Immature natural killer cell (primary cell): ENCODE measurements around the gene STK11. TPM values are rescaled to one million over a fixed set of nuclear protein-coding genes. Genes with fewer than 3 reads are reported as not detected.

Experiments
- DNase-seq, 3 donors: peaks; one replicate each; pipeline ENCODE4 v3.0.0; 2022; ENCODE audit warnings: mixed read lengths in 1 of 3
- H3K27ac Mint-ChIP-seq, 6 donors: one replicate each; pipeline ENCODE4 v1.8.0; 2020; ENCODE audit warnings: mixed read lengths in 6 of 6, mild to moderate bottlenecking in 5 of 6, inconsistent platforms in 4 of 6, moderate library complexity in 3 of 6
- H3K27me3 Mint-ChIP-seq, 3 donors: one replicate each; pipeline ENCODE4 v1.8.0; 2020 to 2021; ENCODE audit warnings: low read depth in 3 of 3, mild to moderate bottlenecking in 3 of 3, mixed read lengths in 3 of 3, moderate library complexity in 3 of 3, inconsistent platforms in 1 of 3
- H3K36me3 Mint-ChIP-seq, 3 donors: one replicate each; pipeline ENCODE4 v1.8.0; 2020; ENCODE audit warnings: mixed read lengths in 3 of 3, inconsistent platforms in 2 of 3, mild to moderate bottlenecking in 2 of 3
- H3K4me1 Mint-ChIP-seq, 2 donors: one replicate each; pipeline ENCODE4 v1.8.0; 2020; ENCODE audit warnings: inconsistent platforms in 2 of 2, mild to moderate bottlenecking in 2 of 2, mixed read lengths in 2 of 2, moderate library complexity in 1 of 2
- H3K4me3 Mint-ChIP-seq, 5 donors: one replicate each; pipeline ENCODE4 v1.8.0; 2020; ENCODE audit warnings: mild to moderate bottlenecking in 5 of 5, mixed read lengths in 5 of 5, inconsistent platforms in 3 of 5, moderate library complexity in 3 of 5
- H3K9me3 Mint-ChIP-seq, 6 donors: one replicate each; pipeline ENCODE4 v1.8.0; 2020; ENCODE audit warnings: mild to moderate bottlenecking in 6 of 6, mixed read lengths in 6 of 6, inconsistent platforms in 4 of 6, moderate library complexity in 3 of 6
- polyA plus RNA-seq, 3 donors: library from polyadenylated mRNA; unstranded; fragments of 300-500 nt; fragmentation: Illumina TruSeq; gene quantifications; one replicate each; pipeline ENCODE4 v1.2.3, GENCODE V29; 2021

STK11 gene, protein sequence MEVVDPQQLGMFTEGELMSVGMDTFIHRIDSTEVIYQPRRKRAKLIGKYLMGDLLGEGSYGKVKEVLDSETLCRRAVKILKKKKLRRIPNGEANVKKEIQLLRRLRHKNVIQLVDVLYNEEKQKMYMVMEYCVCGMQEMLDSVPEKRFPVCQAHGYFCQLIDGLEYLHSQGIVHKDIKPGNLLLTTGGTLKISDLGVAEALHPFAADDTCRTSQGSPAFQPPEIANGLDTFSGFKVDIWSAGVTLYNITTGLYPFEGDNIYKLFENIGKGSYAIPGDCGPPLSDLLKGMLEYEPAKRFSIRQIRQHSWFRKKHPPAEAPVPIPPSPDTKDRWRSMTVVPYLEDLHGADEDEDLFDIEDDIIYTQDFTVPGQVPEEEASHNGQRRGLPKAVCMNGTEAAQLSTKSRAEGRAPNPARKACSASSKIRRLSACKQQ
- 10 to 100 TPM; 10.8 to 14.5 (median 11.7) TPM for polyA plus RNA-seq

DNA sequence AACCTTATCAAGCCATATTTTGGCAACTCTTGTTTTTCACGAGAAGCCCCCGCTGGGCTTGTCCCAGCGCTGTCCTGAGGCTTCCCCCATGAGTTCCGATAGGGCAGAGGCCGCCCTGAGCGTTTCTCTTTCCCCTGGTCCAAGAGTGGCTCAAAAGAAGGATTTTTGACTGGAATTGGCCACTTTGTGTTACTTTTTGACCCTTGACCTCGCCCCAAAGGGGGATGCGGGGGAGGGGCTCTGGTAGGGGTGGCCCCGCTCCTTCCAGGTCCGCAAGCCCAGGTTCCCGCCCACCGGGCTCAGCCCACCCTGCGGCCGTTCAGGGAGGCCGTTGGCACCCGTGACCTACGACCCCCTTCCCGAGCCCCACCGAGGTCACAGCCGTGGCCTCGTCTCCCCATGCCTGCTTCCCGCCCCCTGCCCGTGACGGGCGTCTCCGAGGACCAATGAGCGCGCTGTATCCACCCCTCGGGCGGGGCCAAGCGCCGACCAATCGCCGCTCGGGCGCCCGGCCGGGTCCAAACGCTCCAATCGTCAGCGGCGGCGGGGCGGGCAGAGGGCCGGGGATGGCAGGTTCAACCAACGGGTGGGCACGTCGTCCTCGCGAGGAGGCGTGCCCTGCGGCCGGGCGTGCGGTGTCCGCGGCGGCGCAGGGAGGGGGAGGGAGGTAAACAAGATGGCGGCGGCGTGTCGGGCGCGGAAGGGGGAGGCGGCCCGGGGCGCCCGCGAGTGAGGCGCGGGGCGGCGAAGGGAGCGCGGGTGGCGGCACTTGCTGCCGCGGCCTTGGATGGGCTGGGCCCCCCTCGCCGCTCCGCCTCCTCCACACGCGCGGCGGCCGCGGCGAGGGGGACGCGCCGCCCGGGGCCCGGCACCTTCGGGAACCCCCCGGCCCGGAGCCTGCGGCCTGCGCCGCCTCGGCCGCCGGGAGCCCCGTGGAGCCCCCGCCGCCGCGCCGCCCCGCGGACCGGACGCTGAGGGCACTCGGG is at the start of gene STK11:
TSS of gene STK11 (plus strand) at position 665 of the 986 bp plus-strand sequence. CDS start 1,136 bp downstream, outside the sequence.
- Mint-ChIP-seq H3K27me3 (peaks cover 8 to 13% (median 10%) of the 10 kb centered on the region in 3 donors), H3K27ac (peak within 1 kb of the TSS; percentile 85 to 92 (median 89)), H3K9me3 (no peaks in the 10 kb centered on the region), H3K4me3 (peak within 1 kb of the TSS; percentile 90 to 93 (median 92)), H3K4me1 (peaks cover 30 to 32% of the 10 kb centered on the region in 2 donors), H3K36me3 (no peaks in the 10 kb centered on the region)
- peak; percentile 100 for DNase-seq

DNA sequence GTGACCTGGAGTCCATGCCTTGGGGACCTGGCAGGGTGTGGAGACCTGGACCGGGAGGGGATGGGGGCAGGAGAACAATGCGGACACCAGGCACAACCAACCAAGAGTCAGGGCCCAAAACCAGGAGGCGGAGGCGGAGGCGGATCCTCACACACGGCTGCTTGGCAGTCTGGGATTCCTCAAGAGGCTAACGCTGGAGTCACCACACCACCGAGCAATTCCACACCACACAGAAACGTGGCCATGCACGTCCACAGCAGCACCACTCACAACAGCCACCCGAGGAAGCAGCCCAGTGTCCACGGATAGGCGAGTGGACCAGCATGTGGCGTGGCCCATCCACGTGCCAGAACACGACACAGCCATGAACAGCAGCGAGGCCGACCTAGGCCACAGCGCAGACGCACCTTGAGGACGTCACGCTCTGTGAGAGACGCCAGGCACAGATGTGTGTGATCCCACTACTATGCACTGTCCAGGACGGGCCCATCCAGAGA is 49.2 kb upstream of the STK11 start:
- no peak for DNase-seq
- no peaks in the 10 kb centered on the region for H3K9me3 Mint-ChIP-seq
- H3K4me1 Mint-ChIP-seq, result no peaks in the 10 kb centered on the region
- peaks cover 0 to 1% (median 1%) of the 10 kb centered on the region in 3 donors for H3K27me3 Mint-ChIP-seq
- no peaks in the 10 kb centered on the region for H3K36me3 Mint-ChIP-seq
- no peak overlapping the region for H3K4me3 Mint-ChIP-seq
- H3K27ac Mint-ChIP-seq, result peak overlapping the region in 1 of 6 donors; percentile 77

DNA sequence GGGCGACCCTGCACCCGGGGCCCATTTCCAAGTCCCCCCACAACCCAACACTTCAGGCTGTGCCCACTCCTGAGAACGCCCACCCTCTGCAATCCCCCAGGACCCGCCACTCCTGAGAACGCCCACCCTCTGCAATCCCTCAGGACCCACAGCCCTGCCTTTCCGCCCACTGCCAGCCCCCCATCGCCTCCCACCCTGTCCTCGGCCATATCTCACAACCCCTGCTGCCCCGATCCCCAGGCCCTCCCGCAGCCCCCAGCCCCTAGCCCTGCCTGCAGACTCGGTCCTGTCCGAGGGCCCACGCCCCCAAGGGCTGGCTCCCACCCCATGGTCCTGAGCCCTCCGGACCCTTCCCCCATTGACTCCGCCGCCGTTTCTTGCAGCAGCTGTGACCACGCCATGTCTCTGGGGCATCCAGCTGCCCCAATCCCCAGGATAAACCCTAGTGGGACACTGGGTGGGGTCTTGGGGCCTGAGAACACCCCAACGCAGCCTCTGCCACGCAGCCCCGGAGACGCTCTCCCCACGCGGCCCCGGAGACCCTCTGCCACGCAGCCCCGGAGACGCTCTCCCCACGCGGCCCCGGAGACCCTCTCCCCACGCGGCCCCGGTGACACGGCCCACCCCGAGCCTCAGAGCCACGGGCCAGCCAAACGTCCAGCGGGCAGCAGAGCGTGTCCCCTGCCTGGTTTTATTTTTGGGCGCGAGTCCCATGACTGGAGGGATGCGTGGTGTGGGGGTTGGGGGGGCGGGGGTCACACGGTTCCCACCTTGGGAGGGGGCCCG is 48.6 kb upstream of the STK11 start:
- H3K9me3 Mint-ChIP-seq, result no peaks in the 10 kb centered on the region
- no peaks in the 10 kb centered on the region for H3K4me1 Mint-ChIP-seq
- H3K27ac Mint-ChIP-seq, result no peak overlapping the region
- H3K36me3 Mint-ChIP-seq, result no peaks in the 10 kb centered on the region
- no peak for DNase-seq
- H3K4me3 Mint-ChIP-seq, result no peak overlapping the region
- H3K27me3 Mint-ChIP-seq, result peaks cover 0 to 3% (median 1%) of the 10 kb centered on the region in 3 donors

DNA sequence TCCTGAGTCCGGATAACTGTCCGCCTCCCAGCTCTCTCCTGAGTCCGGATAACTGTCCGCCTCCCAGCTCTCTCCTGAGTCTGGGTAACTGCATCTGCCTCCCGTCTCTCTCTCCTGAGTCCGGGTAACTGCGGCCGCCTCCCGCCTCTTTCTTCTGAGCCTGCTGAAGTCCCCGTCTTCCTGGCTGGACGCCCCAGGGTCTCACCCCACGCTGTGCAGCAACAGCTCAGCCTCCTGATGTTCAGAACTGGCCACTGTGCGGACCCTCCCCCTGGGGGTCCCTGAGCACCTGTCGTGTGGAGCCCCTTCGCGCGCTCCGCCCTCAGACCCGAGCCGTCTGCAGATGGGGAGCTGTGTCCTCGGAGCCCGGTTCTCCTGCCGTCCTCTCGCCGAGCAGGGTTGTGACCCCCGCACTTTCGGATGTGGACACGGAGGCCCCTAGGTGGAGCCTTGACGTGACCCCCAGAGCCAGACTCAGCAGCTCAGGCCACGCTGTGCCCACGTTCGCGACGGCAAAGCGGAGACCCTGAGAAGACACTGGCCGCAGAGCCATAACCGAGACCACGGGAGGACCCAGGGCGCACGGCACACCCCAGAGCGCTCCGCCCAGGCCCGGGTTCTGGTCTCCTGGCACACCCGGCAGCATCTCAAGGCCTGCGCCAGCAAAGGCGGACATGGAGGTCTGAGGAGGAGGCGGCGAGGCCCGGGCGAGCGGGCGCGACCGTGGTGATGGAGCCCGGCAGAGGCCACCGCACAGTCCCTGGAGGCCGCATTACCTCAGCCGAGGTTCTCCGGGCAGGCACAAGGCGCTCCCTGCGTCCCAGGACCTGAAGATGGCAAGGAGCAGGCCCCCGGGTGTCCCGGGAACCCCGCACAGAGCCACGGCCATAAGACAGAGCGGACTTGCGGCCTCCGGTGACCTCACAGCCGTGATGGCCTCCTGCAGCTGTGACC is 47.4 kb upstream of the STK11 start:
- no peak overlapping the region for H3K4me3 Mint-ChIP-seq
- no peak overlapping the region for H3K27ac Mint-ChIP-seq
- peaks cover 0 to 6% (median 4%) of the 10 kb centered on the region in 3 donors for H3K27me3 Mint-ChIP-seq
- H3K4me1 Mint-ChIP-seq, result peaks cover 6 to 7% of the 10 kb centered on the region in 2 donors
- H3K9me3 Mint-ChIP-seq, result no peaks in the 10 kb centered on the region
- no peaks in the 10 kb centered on the region for H3K36me3 Mint-ChIP-seq
- DNase-seq, result no peak

DNA sequence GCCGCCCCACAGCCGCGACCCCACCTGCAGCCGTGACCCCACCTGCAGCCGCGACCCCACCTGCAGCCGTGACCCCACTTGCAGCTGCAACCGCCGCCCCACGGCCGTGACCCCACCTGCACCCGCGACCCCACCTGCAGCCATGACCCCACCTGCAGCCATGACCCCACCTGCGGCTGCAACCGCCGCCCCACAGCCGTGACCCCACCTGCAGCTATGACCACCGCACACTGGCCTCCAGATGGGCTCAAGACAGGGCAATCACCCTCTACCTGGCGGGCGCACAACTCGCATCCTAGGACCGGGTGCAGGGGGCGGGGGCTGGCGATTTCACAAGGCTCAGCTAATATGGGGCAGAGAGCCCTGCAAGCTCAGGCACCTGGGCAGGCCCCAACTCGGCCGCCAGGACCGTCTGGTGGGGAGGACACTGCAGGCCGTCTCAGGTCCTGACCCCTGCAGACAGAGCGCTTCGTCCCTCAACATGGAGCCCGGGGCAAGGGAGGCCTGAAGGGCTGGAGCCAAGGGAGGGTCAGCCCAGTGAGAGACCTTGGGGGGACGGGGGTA is 46.6 kb upstream of the STK11 start:
- peaks cover 6 to 7% of the 10 kb centered on the region in 2 donors for H3K4me1 Mint-ChIP-seq
- H3K27me3 Mint-ChIP-seq, result peaks cover 0 to 6% (median 4%) of the 10 kb centered on the region in 3 donors

DNA sequence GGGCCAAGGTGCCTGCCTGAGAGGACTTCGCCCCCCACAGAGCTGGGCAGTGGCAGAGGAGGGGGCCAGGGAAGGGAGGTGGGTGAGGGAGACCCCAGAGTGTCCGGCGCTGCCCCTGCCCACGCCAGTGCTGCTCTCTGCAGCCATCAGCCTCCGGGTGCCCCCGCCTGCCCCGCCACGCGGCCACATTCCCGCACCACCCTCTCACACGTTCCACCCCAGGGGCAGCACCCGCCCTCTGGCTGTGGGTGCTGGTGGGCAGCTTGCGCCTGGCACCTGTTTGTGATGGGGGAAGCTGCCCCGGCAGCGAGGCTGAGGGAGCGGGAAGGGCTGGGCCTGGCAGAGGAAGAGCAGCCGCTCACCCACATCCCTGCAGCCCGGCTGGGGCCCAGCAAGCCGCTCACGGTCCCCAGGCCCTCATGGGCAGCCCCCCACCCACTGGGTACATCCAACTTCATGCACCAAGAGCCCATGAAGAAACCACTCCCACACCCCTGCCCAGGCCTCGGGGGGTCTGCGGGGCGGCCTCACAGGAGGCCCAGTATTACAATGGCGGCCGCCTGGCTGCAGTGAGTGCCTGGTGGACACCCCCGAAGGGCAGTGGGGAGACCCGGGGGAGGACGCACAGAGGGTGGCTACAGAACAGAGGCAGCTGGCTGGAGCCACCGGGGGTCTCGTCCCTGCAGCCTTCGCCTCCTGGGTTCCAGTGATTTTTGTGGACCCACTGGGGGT is 45.5 kb upstream of the STK11 start:
- peaks cover 6 to 7% of the 10 kb centered on the region in 2 donors for H3K4me1 Mint-ChIP-seq
- no peak for DNase-seq
- no peaks in the 10 kb centered on the region for H3K9me3 Mint-ChIP-seq
- no peak overlapping the region for H3K4me3 Mint-ChIP-seq
- no peaks in the 10 kb centered on the region for H3K36me3 Mint-ChIP-seq
- H3K27ac Mint-ChIP-seq, result no peak overlapping the region
- H3K27me3 Mint-ChIP-seq, result peaks cover under 1 to 6% (median 4%) of the 10 kb centered on the region in 3 donors

More for the DNA sequence above, 46.6 kb upstream of the STK11 start:
- no peaks in the 10 kb centered on the region for H3K36me3 Mint-ChIP-seq
- no peak overlapping the region for H3K27ac Mint-ChIP-seq
- DNase-seq, result no peak
- no peak overlapping the region for H3K4me3 Mint-ChIP-seq
- no peaks in the 10 kb centered on the region for H3K9me3 Mint-ChIP-seq

DNA sequence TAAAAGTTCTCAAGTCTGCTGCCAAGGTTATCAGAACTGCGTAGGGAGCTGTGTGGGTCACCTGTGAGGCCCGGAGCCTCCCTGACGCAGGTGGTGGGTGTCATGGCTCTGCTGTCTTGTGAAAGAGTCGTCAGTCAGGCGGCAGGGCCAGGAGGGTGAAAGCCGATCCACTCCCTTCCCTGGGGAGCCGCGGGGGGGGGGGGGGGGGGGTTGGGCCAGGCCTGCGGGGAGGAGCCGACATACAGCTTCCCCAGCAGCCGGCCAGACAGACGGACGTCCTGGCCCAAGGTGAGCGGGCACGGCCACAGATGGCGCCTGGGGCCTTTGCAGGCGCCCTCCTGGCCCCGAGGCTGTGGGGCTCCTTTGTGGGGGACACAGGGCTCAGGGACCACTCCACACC is 43.9 kb upstream of the STK11 start:
- Mint-ChIP-seq H3K4me1 (peaks cover 6 to 9% of the 10 kb centered on the region in 2 donors), H3K4me3 (no peak overlapping the region), H3K27ac (no peak overlapping the region)

DNA sequence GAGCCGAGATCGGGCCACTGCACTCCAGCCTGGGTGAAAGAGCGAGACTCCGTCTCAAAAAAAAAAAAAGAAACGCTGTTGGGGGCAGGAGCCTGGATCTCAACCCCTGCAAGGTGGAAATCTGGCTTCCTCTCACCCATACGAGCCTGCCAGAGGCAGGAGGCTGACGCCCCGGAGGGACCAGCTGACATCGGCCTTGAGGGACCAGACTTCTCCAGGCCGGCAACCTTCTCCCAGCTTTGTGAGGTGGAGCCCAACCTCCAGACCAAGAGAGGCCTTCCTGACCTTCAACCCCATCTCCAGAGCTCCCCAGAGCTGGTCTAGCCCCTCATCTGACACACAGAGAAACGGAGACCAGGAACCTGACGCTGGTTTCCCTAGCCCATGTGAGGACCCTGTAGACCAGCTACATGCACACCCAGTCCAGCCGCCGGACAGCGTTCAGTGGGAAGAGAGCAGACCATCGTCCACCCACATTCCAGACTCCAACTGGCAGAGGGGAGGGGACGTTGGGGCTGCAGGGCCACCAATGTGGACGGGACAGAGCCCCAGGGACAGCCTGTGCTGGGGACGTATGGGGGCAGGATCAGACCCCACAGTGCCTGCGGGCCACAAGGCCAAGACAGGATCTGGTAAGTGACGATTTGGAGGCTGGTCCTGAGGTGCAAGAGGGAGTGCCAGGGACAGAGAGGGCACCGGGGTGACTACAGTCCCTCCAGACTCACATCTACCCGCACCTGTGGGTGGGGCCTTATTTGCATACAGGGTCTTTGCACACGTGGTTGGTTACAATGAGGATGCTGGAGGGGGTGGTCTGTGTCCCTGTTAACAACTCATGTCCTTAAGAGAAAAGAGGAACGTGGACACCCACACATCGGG is 42.9 kb upstream of the STK11 start:
- Mint-ChIP-seq H3K27me3 (peaks cover 2 to 8% (median 5%) of the 10 kb centered on the region in 3 donors), H3K27ac (peak overlapping the region in 1 of 6 donors; percentile 14), H3K36me3 (no peaks in the 10 kb centered on the region), H3K4me1 (peaks cover 6 to 12% of the 10 kb centered on the region in 2 donors), H3K9me3 (no peaks in the 10 kb centered on the region), H3K4me3 (no peak overlapping the region)
- peak in 1 of 3 donors; percentile 9 for DNase-seq

More for the DNA sequence above, 43.9 kb upstream of the STK11 start:
- H3K36me3 Mint-ChIP-seq, result no peaks in the 10 kb centered on the region
- no peak for DNase-seq
- H3K27me3 Mint-ChIP-seq, result peaks cover 2 to 8% (median 5%) of the 10 kb centered on the region in 3 donors
- no peaks in the 10 kb centered on the region for H3K9me3 Mint-ChIP-seq

DNA sequence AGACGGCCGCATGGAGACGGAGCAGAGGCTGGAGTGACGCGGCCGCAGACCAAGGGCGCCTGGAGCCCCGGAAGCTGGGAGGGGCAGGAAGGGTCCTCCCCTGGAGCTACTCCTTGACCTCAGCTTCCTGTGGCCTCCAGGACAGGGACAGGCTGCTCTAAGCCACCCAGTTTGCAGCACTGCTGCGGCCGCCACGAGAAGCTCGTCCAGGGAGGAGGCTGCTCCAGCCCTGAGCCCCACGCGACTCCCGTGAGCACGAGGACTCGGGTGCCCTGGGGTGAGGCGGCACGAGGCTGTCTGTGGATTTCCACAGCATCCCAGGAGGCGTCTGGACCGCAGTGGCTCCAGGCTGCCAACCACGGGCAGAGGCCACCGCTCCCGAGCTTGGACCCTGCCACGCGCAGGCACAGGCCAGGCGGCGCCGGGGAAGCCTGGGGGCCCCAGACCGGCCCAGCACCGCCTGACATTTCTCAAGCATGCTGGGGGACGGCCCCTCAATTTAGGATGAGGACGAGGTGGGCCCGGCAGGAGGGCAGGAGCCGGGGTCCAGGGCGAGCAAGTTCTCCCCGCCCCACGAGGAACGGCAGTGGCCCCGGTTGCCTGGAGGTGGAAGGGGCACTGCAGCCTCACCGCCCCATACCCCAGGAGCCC is 42.2 kb upstream of the STK11 start:
- Mint-ChIP-seq H3K36me3 (no peaks in the 10 kb centered on the region), H3K27me3 (peaks cover 2 to 8% (median 5%) of the 10 kb centered on the region in 3 donors), H3K4me1 (peaks cover 6 to 12% of the 10 kb centered on the region in 2 donors), H3K4me3 (no peak overlapping the region), H3K9me3 (no peaks in the 10 kb centered on the region), H3K27ac (no peak overlapping the region)
- DNase-seq, result no peak

DNA sequence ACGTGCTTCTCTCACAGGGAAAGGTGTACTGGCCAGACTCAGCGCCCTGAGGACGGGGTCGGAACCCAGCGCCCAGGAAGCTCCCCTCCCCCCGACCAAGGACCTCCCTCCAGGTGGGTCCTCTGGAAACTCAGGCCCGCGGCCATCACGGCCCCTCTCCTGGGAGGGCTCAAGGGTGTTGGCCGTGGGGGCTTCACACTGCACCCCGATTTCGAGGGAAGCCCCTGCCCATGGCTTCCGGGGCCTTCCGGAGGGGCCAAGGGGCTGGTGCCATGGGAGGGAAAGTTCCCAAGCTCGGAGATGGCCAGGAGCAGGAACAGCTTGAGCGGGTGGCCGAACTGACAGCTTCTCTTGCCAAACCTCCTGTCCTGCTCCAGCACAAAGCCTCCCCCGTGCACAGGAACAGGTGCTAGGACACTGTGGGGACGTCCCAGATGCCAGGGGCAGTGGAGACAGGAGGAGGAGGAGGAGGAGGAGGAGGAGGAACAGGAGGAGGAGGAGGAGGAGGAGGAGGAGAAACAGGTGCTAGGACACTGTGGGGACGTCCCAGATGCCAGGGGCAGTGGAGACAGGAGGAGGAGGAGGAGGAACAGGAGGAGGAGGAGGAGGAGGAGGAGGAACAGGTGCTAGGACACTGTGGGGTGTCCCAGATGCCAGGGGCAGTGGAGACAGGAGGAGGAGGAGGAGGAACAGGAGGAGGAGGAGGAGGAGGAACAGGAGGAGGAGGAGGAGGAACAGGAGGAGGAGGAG is 41.5 kb upstream of the STK11 start:
- Mint-ChIP-seq H3K4me1 (peaks cover 11 to 15% of the 10 kb centered on the region in 2 donors), H3K36me3 (no peaks in the 10 kb centered on the region), H3K27me3 (peaks cover 2 to 8% (median 5%) of the 10 kb centered on the region in 3 donors), H3K9me3 (no peaks in the 10 kb centered on the region), H3K27ac (no peak overlapping the region), H3K4me3 (no peak overlapping the region)
- DNase-seq, result no peak
